Thyroid gland (tissue), 4 donors: ENCODE measurements around the gene MATN1. TPM values are rescaled to one million over a fixed set of nuclear protein-coding genes. Genes with fewer than 3 reads are reported as not detected.

Experiments used
- DNase-seq, 2 donors: peaks; one replicate each; pipeline ENCODE4 v3.0.0-alpha.2; 2019
- H3K27ac ChIP-seq, 3 donors: fragments of 200-600 bp; sonication (generic); 1 replicate in 2 of 3; 2 replicates in 1 of 3; pipeline ENCODE4 v1.5.1; 2016 to 2019; ENCODE audit warnings: mild to moderate bottlenecking in 1 of 3, moderate library complexity in 1 of 3
- H3K27me3 ChIP-seq: fragments of 200-600 bp; sonication (generic); one replicate; pipeline ENCODE4 v1.5.1; 2019
- H3K36me3 ChIP-seq, 2 donors: fragments of 200-600 bp; sonication (generic); one replicate each; pipeline ENCODE4 v1.5.1; 2016 to 2019
- H3K4me1 ChIP-seq, 2 donors: fragments of 200-600 bp; sonication (generic); one replicate each; pipeline ENCODE4 v1.5.1; 2017 to 2019
- H3K4me3 ChIP-seq, 3 donors: fragments of 200-600 bp; sonication (generic); replicated peaks in 1 of 3; 1 replicate in 2 of 3; 2 replicates in 1 of 3; pipeline ENCODE4 v1.5.1; 2016; ENCODE audit warnings: mild to moderate bottlenecking in 1 of 3
- H3K9me3 ChIP-seq: fragments of 200-600 bp; sonication (generic); one replicate; pipeline ENCODE4 v1.5.1; 2017
- POLR2A ChIP-seq, 2 donors: fragments of 450-650 bp; IDR thresholded peaks; one replicate each; pipeline ENCODE4 v1.6.1; 2017; ENCODE audit warnings: antibody characterized with exemption in 2 of 2, mild to moderate bottlenecking in 2 of 2, moderate library complexity in 1 of 2
- WGBS, 2 donors: methylation state at CpG; one replicate each; pipeline ENCODE4 v1.1.5; 2017; 5-methylcytosine and 5-hydroxymethylcytosine counted together
- intact Hi-C: fragments of 100-400 bp; cut with DNase I; formaldehyde crosslinking; loops from one replicate; pipeline ENCODE4 v1.15.1; 2023
- total RNA-seq, 4 donors: library from RNA; depleted of rRNA; stranded (reverse); fragments of >200 nt; gene quantifications; one replicate each; pipeline ENCODE4 v1.2.3, GENCODE V29; 2016
- TF ChIP-seq, protein P1 (sequence below), 6 experiments: fragments of 200-600 bp in 3 of 6; fragments of 450-650 bp in 3 of 6; sonication (generic) in 3 of 6; IDR thresholded peaks; one replicate each; pipeline ENCODE4 v1.5.1; 2016 to 2019; ENCODE audit warnings: antibody characterized with exemption in 6 of 6, mild to moderate bottlenecking in 2 of 6, inconsistent platforms in 1 of 6, moderate library complexity in 1 of 6

The MATN1 gene
- total RNA-seq, 4 donors from 2014 or later, result 0.45 to 3.0 TPM; not detected in 2

- peaks cover 12 to 23% of the 10 kb centered on the region in 2 donors for H3K4me1 ChIP-seq
- peak overlapping the region in 2 of 3 donors; percentile 14 to 46 for H3K27ac ChIP-seq
- no peaks in the 10 kb centered on the region for H3K36me3 ChIP-seq
- no peaks in the 10 kb centered on the region for H3K27me3 ChIP-seq
- no peak overlapping the region for H3K4me3 ChIP-seq
- no peaks in the 10 kb centered on the region for H3K9me3 ChIP-seq
- TF ChIP-seq, protein P1, sequence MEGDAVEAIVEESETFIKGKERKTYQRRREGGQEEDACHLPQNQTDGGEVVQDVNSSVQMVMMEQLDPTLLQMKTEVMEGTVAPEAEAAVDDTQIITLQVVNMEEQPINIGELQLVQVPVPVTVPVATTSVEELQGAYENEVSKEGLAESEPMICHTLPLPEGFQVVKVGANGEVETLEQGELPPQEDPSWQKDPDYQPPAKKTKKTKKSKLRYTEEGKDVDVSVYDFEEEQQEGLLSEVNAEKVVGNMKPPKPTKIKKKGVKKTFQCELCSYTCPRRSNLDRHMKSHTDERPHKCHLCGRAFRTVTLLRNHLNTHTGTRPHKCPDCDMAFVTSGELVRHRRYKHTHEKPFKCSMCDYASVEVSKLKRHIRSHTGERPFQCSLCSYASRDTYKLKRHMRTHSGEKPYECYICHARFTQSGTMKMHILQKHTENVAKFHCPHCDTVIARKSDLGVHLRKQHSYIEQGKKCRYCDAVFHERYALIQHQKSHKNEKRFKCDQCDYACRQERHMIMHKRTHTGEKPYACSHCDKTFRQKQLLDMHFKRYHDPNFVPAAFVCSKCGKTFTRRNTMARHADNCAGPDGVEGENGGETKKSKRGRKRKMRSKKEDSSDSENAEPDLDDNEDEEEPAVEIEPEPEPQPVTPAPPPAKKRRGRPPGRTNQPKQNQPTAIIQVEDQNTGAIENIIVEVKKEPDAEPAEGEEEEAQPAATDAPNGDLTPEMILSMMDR (IDR thresholded peaks at IDR 0.05), result peak in 3 of 6 experiments; percentile 11 to 22 (median 14)
- TF ChIP-seq POLR2A (IDR thresholded peaks at IDR 0.05), result no peak
- peak; percentile 95 to 96 for DNase-seq
- WGBS, 2 donors, result 51 to 55% methylated on average over 9 of the region's 9 CpGs
- intact Hi-C loops, result loop anchor here (2.0 kb wide), 2 partner anchors 57 to 189 kb away; no protein-coding TSS in a partner anchor
Observed at GRCh38 chr1:30721812-30722537, 1.4 kb downstream of the MATN1 start.

DNA sequence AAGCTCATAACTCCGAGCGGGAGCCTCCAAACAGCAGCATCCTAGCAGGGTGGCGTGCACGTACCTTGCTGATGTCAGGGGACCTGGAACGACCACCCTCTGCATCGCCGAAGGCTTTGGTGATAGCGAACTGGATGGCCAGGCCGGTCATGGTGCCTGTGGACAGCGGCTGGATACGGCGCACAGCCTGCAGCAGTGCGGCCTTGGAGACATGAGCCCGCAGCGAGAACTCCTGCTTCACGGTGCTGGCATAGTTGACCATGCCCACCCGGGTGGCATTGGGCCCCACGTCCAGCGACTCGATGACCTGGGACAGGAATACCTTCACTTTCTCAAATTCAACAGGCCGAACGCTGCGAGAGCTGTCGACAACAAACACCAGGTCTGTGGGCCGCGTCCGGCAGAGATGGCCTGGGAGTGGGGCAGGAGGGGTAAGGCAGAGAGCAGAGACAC, 2.0 kb downstream of the MATN1 start:
- intact Hi-C loops, result loop anchor here (2.0 kb wide), 2 partner anchors 57 to 189 kb away; no protein-coding TSS in a partner anchor

DNA sequence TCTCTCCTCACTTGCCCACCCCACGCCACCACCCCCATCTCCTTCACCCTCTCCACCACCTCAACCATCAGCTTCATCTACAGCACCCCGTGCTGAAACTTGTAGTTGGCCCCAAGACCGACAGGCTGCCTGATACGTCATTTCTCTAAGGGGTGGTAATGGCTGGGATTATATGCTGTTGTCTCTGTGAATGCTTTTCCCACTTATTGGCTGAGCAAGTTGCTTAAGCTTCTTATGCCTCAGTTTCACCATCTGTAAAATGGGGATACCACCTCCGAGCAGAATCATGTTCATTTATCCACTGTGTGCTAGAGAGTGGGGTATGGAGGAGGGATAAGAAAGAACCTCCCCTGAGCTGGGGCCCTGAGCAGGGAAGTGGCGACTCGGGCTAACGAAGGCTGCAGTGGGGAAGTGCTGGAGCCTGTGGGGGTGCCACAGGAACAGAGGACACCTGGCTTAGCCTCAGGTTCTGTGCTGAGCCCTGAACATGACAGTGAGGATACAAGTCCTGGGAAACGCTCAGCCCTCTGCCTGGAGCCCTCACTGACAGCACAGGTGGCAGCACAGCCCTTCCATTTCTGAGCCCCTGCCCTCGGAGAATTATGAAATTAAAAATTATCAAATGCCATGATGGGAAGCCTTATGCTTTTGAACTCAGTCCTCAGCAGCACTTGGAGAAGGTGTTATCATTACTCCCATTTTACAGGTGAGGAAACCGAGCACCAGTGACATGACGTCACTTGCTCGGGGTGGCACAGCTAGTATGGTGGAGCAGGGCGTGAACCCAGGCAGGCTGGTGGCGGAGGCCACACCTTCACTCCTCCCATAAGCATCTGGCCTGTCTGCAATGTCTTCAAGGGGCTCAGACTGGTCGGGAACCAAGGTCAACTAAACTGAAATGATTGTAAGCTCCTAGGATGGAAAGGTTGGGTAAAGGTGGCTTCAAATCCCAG, 2.8 kb downstream of the MATN1 start:
- WGBS, 2 donors, result 89 to 91% methylated on average over 15 to 16 of the region's 16 CpGs
- Histone ChIP-seq H3K27me3 (no peaks in the 10 kb centered on the region), H3K36me3 (no peaks in the 10 kb centered on the region), H3K27ac (no peak overlapping the region), H3K4me3 (no peak overlapping the region), H3K9me3 (no peaks in the 10 kb centered on the region), H3K4me1 (peaks cover 12 to 23% of the 10 kb centered on the region in 2 donors)
- DNase-seq, result no peak
- TF ChIP-seq, protein P1 (IDR thresholded peaks at IDR 0.05), result no peak
- TF ChIP-seq POLR2A (IDR thresholded peaks at IDR 0.05), result no peak
- intact Hi-C loops, result loop anchor here (2.0 kb wide), 2 partner anchors 58 to 190 kb away; no protein-coding TSS in a partner anchor

More for the DNA sequence above, 2.0 kb downstream of the MATN1 start:
- no peaks in the 10 kb centered on the region for H3K9me3 ChIP-seq
- 96 to 97% methylated on average over 15 to 27 of the region's 27 CpGs for WGBS, 2 donors
- H3K27me3 ChIP-seq, result no peaks in the 10 kb centered on the region
- H3K4me1 ChIP-seq, result peaks cover 12 to 23% of the 10 kb centered on the region in 2 donors
- H3K4me3 ChIP-seq, result no peak overlapping the region
- H3K36me3 ChIP-seq, result no peaks in the 10 kb centered on the region
- TF ChIP-seq, protein P1 (IDR thresholded peaks at IDR 0.05), result no peak
- no peak for TF ChIP-seq POLR2A (IDR thresholded peaks at IDR 0.05)
- H3K27ac ChIP-seq, result peak overlapping the region in 1 of 3 donors; percentile 46
- DNase-seq, result no peak

- H3K27ac ChIP-seq, result peak overlapping the region in 2 of 3 donors; percentile 98 to 99
- no peak for DNase-seq
- WGBS, 2 donors, result 48 to 74% methylated on average over 12 of the region's 21 CpGs
- peak overlapping the region in 1 of 3 donors; percentile 52 for H3K4me3 ChIP-seq
- intact Hi-C loops, result loop anchor here (2.0 kb wide), 2 partner anchors 59 to 191 kb away; no protein-coding TSS in a partner anchor
- no peak for TF ChIP-seq POLR2A (IDR thresholded peaks at IDR 0.05)
- TF ChIP-seq, protein P1 (IDR thresholded peaks at IDR 0.05), result no peak
- no peaks in the 10 kb centered on the region for H3K27me3 ChIP-seq
- H3K36me3 ChIP-seq, result no peaks in the 10 kb centered on the region
- no peaks in the 10 kb centered on the region for H3K9me3 ChIP-seq
- H3K4me1 ChIP-seq, result peaks cover 12 to 23% of the 10 kb centered on the region in 2 donors
Observed at GRCh38 chr1:30719406-30720270, 3.7 kb downstream of the MATN1 start.
